ENCODE results near the gene PRKRA.

- TF ChIP-seq CTCF (IDR thresholded peaks at IDR 0.05) (no peak), POLR2A (IDR thresholded peaks at IDR 0.05) (no peak)
Measured at GRCh38 chr2:178448968-178449661, 1.9 kb downstream of the PRKRA start.
